Activated CD8-positive, alpha-beta T cell treated with anti-CD3 and anti-CD28 coated beads for 36 hours (primary cell): ENCODE measurements around the gene SPPL3. TPM values are rescaled to one million over a fixed set of nuclear protein-coding genes. Genes with fewer than 3 reads are reported as not detected.

Experiments
- ATAC-seq: fragments of 200-7000 bp; cut with Tn5 transposase; one replicate; pipeline ENCODE4 v1.10.0; 2021; ENCODE audit warnings: mild to moderate bottlenecking, moderate library complexity
- CTCF ChIA-PET: fragments of 350-600 bp; sonication (Branson Sonifier 250); formaldehyde crosslinking; loops from one replicate; lab custom pipeline; 2021; ENCODE audit warnings: antibody characterized with exemption; lab: Charles Lee
- POLR2A ChIA-PET: fragments of 350-600 bp; sonication (Branson Sonifier 250); formaldehyde crosslinking; loops from one replicate; lab custom pipeline; 2021; ENCODE audit warnings: antibody characterized with exemption; lab: Charles Lee
- DNase-seq: peaks from one replicate; pipeline ENCODE4 v3.0.0-alpha.2; 2020
- H3K27ac Mint-ChIP-seq: one replicate; pipeline ENCODE4 v1.8.0; 2021; ENCODE audit warnings: mild to moderate bottlenecking, mixed read lengths
- H3K27me3 Mint-ChIP-seq: one replicate; pipeline ENCODE4 v1.8.0; 2021; ENCODE audit warnings: mixed read lengths
- H3K36me3 Mint-ChIP-seq: one replicate; pipeline ENCODE4 v1.8.0; 2021; ENCODE audit warnings: low read depth, mixed read lengths
- H3K4me1 Mint-ChIP-seq: one replicate; pipeline ENCODE4 v1.8.0; 2021; ENCODE audit warnings: low read depth, mixed read lengths
- H3K4me3 Mint-ChIP-seq: one replicate; pipeline ENCODE4 v1.8.0; 2021; ENCODE audit warnings: mild to moderate bottlenecking, moderate library complexity, mixed read lengths
- H3K9me3 Mint-ChIP-seq: one replicate; pipeline ENCODE4 v1.8.0; 2021; ENCODE audit warnings: mixed read lengths
- CTCF ChIP-seq: fragments of 200-600 bp; IDR thresholded peaks from one replicate; pipeline ENCODE4 v1.8.0; 2022; ENCODE audit warnings: antibody characterized with exemption, mild to moderate bottlenecking
- intact Hi-C: fragments of 100-400 bp; cut with micrococcal nuclease; formaldehyde crosslinking; loops from one replicate; pipeline ENCODE4 v1.10.0; 2022
- total RNA-seq, 2 experiments: library from RNA; stranded (reverse); gene quantifications; one replicate each; pipeline ENCODE4 v1.2.3, GENCODE V29; 2021

The SPPL3 gene
- total RNA-seq, 2 experiments from 2014 or later, result 19.8 to 20.8 TPM

DNA sequence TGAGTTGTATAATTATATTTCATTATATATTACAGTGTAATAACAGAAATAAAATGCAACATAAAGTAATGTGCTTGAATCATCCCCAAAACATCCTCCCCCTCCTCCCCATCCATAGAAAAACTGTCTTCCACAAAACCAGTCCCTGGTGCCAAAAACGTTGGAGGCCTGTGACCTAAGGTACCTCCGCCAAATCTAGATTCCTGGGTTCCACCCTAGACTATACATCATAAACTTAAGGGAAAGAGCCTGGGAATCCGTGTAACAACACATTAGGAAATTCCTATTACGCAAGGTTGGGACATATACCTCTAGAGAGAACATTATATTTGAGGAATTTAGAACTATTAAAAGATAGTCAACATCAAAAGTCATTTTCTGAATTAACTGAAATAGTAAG is 38.0 kb downstream of the SPPL3 start:
- POLR2A ChIA-PET, result no interaction called here
- TF ChIP-seq CTCF, result no peak
- no peak overlapping the region for H3K27ac Mint-ChIP-seq
- ATAC-seq (no peak), DNase-seq (no peak)
- no peak overlapping the region for H3K4me3 Mint-ChIP-seq
- intact Hi-C loops, result no loop called here
- H3K9me3 Mint-ChIP-seq, result no peaks in the 10 kb centered on the region
- peaks cover 42% of the 10 kb centered on the region for H3K4me1 Mint-ChIP-seq
- no peaks in the 10 kb centered on the region for H3K27me3 Mint-ChIP-seq
- CTCF ChIA-PET, result interaction anchor here (1.6 kb wide), 1 partner anchor 9 kb away, joined by 5 read pairs; no protein-coding TSS in a partner anchor
- H3K36me3 Mint-ChIP-seq, result peaks cover 1% of the 10 kb centered on the region

- Mint-ChIP-seq H3K4me3 (no peak overlapping the region), H3K9me3 (no peaks in the 10 kb centered on the region), H3K27me3 (no peaks in the 10 kb centered on the region), H3K4me1 (peaks cover 40% of the 10 kb centered on the region), H3K27ac (no peak overlapping the region), H3K36me3 (peaks cover 1% of the 10 kb centered on the region)
- no peak for TF ChIP-seq CTCF
- ChIA-PET POLR2A (interaction anchor here (1.3 kb wide), 1 partner anchor 17 kb away, joined by 3 read pairs; no protein-coding TSS in a partner anchor), CTCF (interaction anchor here (1.6 kb wide), 1 partner anchor 8 kb away, joined by 5 read pairs; no protein-coding TSS in a partner anchor)
- DNase-seq (peak; percentile 36), ATAC-seq (peak; percentile 93)
- intact Hi-C loops, result no loop called here
Measured at GRCh38 chr12:120865098-120865497, 39.1 kb downstream of the SPPL3 start.

- no peaks in the 10 kb centered on the region for H3K27me3 Mint-ChIP-seq
- DNase-seq (no peak), ATAC-seq (no peak)
- H3K4me1 Mint-ChIP-seq, result peaks cover 34% of the 10 kb centered on the region
- no peaks in the 10 kb centered on the region for H3K9me3 Mint-ChIP-seq
- ChIA-PET CTCF (no interaction called here), POLR2A (no interaction called here)
- intact Hi-C loops, result no loop called here
- peaks cover 3% of the 10 kb centered on the region for H3K36me3 Mint-ChIP-seq
- no peak for TF ChIP-seq CTCF
- no peak overlapping the region for H3K27ac Mint-ChIP-seq
- H3K4me3 Mint-ChIP-seq, result no peak overlapping the region
Measured at GRCh38 chr12:120862664-120863063, 41.5 kb downstream of the SPPL3 start.

- no peak for DNase-seq
- ChIA-PET POLR2A (no interaction called here), CTCF (no interaction called here)
- H3K36me3 Mint-ChIP-seq, result peaks cover 6% of the 10 kb centered on the region
- H3K4me1 Mint-ChIP-seq, result peaks cover 44% of the 10 kb centered on the region
- no peaks in the 10 kb centered on the region for H3K9me3 Mint-ChIP-seq
- H3K27me3 Mint-ChIP-seq, result no peaks in the 10 kb centered on the region
- TF ChIP-seq CTCF, result no peak
- intact Hi-C loops, result no loop called here
- ATAC-seq, result no peak
- no peak overlapping the region for H3K4me3 Mint-ChIP-seq
- no peak overlapping the region for H3K27ac Mint-ChIP-seq
Measured at GRCh38 chr12:120861074-120861795, 42.9 kb downstream of the SPPL3 start.

- peaks cover 45% of the 10 kb centered on the region for H3K4me1 Mint-ChIP-seq
Measured at GRCh38 chr12:120858306-120859088, 45.7 kb downstream of the SPPL3 start.

More at GRCh38 chr12:120858306-120859088, 45.7 kb downstream of the SPPL3 start:
- CTCF ChIA-PET, result interaction anchor here (1.5 to 2.4 kb wide), 2 partner anchors 113 kb away, joined by 4 to 12 read pairs; no protein-coding TSS in a partner anchor
- intact Hi-C loops, result loop anchor here (10.0 kb wide), 1 partner anchor 106 kb away; no protein-coding TSS in a partner anchor
- Mint-ChIP-seq H3K4me3 (no peak overlapping the region), H3K36me3 (peaks cover 6% of the 10 kb centered on the region), H3K27me3 (no peaks in the 10 kb centered on the region), H3K27ac (no peak overlapping the region), H3K9me3 (no peaks in the 10 kb centered on the region)
- POLR2A ChIA-PET, result no interaction called here
- no peak for ATAC-seq
- no peak for DNase-seq
- no peak for TF ChIP-seq CTCF
